GM21723 (cell line): ENCODE data around the gene CPNE7.

ENCODE experiments used
- ATAC-seq: cut with Tn5 transposase; IDR thresholded peaks from one replicate; pipeline ENCODE4 v1.9.1; 2021; ENCODE audit warnings: mild to moderate bottlenecking, moderate library complexity; ENCODE audit not compliant: unreplicated experiment

The CPNE7 gene

GRCh38 chr16:89602273-89602951, 26.9 kb downstream of the CPNE7 start:
- no peak for ATAC-seq

- no peak for ATAC-seq
Measured at GRCh38 chr16:89602952-89603590, 27.5 kb downstream of the CPNE7 start.

GRCh38 chr16:89604764-89605163, 29.2 kb downstream of the CPNE7 start:
- ATAC-seq = no peak

GRCh38 chr16:89605186-89605970, 29.8 kb downstream of the CPNE7 start:
- ATAC-seq = no peak

- no peak for ATAC-seq
Measured at GRCh38 chr16:89606006-89606405, 30.4 kb downstream of the CPNE7 start.

- no peak for ATAC-seq
Measured at GRCh38 chr16:89607453-89607852, 31.9 kb downstream of the CPNE7 start.

- no peak for ATAC-seq
Measured at GRCh38 chr16:89607937-89608740, 32.6 kb downstream of the CPNE7 start.

GRCh38 chr16:89610108-89610453, 34.5 kb downstream of the CPNE7 start:
- ATAC-seq = no peak

GRCh38 chr16:89612415-89613166, 37.0 kb downstream of the CPNE7 start:
- no peak for ATAC-seq

GRCh38 chr16:89613231-89613953, 37.8 kb downstream of the CPNE7 start, which contains the start of gene DPEP1:
DPEP1 (plus strand) TSS chr16:89613642; CDS start chr16:89630411, 16,769 bp downstream.
- ATAC-seq = no peak

- ATAC-seq = no peak
Measured at GRCh38 chr16:89613954-89614459, 38.4 kb downstream of the CPNE7 start.

- no peak for ATAC-seq
Measured at GRCh38 chr16:89615176-89615575, 39.6 kb downstream of the CPNE7 start.

- no peak for ATAC-seq
Measured at GRCh38 chr16:89615596-89616090, 40.1 kb downstream of the CPNE7 start.

- ATAC-seq = no peak
Measured at GRCh38 chr16:89616623-89617022, 41.1 kb downstream of the CPNE7 start.

GRCh38 chr16:89617036-89617435, 41.5 kb downstream of the CPNE7 start:
- no peak for ATAC-seq

GRCh38 chr16:89618109-89618998, 42.8 kb downstream of the CPNE7 start:
- ATAC-seq = no peak

GRCh38 chr16:89619840-89620239, 44.3 kb downstream of the CPNE7 start:
- no peak for ATAC-seq

- no peak for ATAC-seq
Measured at GRCh38 chr16:89620406-89620841, 44.9 kb downstream of the CPNE7 start.
